GM12874 (cell line): ENCODE data around the gene ENTPD6.

Experiments used
- TF ChIP-seq, protein P1 (sequence below): IDR thresholded peaks from 2 replicates; pipeline ENCODE4 v1.5.1; 2011; ENCODE audit warnings: low read depth, mild to moderate bottlenecking, control low read depth, low read length, moderate library complexity; ENCODE audit not compliant: insufficient read depth

The ENTPD6 gene

DNA sequence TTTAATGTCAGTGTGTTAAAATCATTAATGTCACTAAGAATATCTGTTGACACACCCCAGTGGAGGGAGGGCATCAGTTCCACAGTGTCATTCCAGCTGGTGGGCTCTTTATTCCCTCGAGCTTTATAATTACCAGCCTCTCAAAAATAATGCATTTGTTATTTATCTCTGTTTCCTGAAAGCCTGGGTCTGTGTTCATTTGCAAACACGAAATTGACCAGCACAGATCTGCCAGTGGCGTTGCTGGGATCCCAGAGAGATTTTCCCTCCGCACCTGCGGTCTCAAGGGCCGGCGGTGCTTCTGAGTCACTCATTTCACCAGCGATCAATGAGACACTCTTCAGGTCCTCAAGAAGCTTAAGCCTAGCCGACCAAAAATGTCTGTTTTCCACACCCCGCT lies 46.7 kb downstream of the ENTPD6 start:
- TF ChIP-seq, protein P1, sequence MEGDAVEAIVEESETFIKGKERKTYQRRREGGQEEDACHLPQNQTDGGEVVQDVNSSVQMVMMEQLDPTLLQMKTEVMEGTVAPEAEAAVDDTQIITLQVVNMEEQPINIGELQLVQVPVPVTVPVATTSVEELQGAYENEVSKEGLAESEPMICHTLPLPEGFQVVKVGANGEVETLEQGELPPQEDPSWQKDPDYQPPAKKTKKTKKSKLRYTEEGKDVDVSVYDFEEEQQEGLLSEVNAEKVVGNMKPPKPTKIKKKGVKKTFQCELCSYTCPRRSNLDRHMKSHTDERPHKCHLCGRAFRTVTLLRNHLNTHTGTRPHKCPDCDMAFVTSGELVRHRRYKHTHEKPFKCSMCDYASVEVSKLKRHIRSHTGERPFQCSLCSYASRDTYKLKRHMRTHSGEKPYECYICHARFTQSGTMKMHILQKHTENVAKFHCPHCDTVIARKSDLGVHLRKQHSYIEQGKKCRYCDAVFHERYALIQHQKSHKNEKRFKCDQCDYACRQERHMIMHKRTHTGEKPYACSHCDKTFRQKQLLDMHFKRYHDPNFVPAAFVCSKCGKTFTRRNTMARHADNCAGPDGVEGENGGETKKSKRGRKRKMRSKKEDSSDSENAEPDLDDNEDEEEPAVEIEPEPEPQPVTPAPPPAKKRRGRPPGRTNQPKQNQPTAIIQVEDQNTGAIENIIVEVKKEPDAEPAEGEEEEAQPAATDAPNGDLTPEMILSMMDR: no peak

GRCh38 chr20:25243416-25243979 lies 48.0 kb downstream of the ENTPD6 start:
- TF ChIP-seq, protein P1: no peak

DNA sequence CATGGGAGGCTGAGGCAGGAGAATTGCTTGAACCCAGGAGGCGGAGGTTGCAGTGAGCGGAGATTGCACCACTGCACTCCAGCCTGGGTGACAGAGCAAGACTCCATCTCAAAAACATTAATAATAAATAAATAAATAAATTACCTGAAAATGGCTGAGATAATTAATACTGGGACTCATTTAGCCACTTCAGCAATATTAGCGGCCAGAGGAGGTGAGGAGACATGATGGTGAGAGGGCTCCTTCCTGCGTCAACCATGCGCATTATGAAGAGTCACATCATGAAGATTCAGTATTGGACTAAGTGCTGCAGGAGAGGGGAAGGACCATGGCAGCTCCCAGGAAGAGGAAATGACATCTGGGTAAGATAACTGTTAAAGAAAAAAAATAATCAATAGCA lies 49.5 kb downstream of the ENTPD6 start:
- TF ChIP-seq, protein P1: no peak

DNA sequence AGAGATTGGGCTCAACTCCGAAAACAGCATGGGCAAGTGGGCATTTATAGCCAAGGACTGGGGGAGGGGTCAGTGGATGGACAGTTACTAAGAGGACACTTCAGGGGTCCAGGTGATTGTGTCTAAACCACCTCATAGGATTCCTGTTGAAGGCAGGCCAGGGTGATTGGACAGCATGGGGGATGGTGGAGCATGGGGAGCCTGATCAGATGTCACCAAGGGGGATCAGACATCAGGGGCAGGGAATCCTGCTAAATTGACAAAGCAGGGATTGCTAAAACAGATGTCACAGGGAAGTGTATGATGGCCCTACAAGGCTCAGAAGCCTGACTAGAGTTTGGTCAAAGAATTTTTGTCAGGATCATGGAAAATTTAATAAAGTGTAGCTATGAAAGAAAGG lies 49.9 kb downstream of the ENTPD6 start:
- TF ChIP-seq, protein P1: no peak

GRCh38 chr20:25246182-25246999 lies 50.9 kb downstream of the ENTPD6 start:
- TF ChIP-seq, protein P1: no peak

- TF ChIP-seq, protein P1: 0 out of 2 replicates have a peak, but pooled peaks have one; percentile 29
Measured at GRCh38 chr20:25247000-25247517, 51.5 kb downstream of the ENTPD6 start.

DNA sequence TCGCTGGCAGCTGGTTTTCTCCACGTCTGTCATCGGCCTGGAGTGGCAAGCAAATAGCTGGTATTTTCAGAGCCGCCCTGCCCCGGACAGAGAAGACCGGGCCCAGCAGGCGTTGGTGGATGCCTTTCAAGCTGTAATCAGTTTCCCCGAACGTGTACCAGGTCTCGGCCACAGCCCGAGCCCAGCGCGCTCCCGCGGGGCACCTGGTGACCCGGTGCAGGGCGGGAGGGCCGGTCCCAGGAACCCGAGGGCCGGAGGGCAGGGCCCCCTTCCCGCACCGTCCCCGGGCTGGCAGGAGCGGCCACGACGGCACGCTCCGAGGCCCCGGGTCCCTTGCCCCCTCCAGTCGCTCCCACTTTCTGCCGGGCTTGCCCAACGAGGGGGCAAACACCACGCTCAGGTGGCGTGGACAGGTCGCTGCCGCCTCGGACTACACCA lies 52.0 kb downstream of the ENTPD6 start:
- TF ChIP-seq, protein P1: no peak
